K562 (cell line): ENCODE results near the gene KCNH2. TPM values are rescaled to one million over a fixed set of nuclear protein-coding genes. Genes with fewer than 3 reads are reported as not detected.

Experiments
- AFF1 ChIP-seq, 2 experiments: fragments of 450-650 bp; IDR thresholded peaks; 2 replicates each; pipeline ENCODE4 v1.6.1; 2018; ENCODE audit warnings: mild to moderate bottlenecking in 2 of 2, low read depth in 1 of 2; ENCODE audit not compliant: partially characterized antibody in 2 of 2
- ARID2 ChIP-seq: fragments of 450-650 bp; IDR thresholded peaks from 2 replicates; pipeline ENCODE4 v1.6.1; 2017; ENCODE audit warnings: antibody characterized with exemption, mild to moderate bottlenecking
- ELF2 ChIP-seq: fragments of 250-450 bp; sonication (Bioruptor Pico); IDR thresholded peaks from 2 replicates; pipeline ENCODE4 v1.5.0; 2021; ENCODE audit warnings: mild to moderate bottlenecking
- FOS ChIP-seq: IDR thresholded peaks from 3 replicates; pipeline ENCODE4 v1.6.1; 2011; ENCODE audit not compliant: insufficient read length; ENCODE audit errors: extremely low read depth
- FOXP4 ChIP-seq: sonication (generic); formaldehyde crosslinking; IDR thresholded peaks from 2 replicates; pipeline ENCODE4 v1.8.0; 2022; ENCODE audit warnings: mild to moderate bottlenecking, missing genetic modification reagents, borderline replicate concordance
- GTF2B ChIP-seq: IDR thresholded peaks from 2 replicates; pipeline ENCODE4 v1.6.1; 2011; ENCODE audit not compliant: insufficient read length; ENCODE audit errors: extremely low read depth
- GTF2F1 ChIP-seq: IDR thresholded peaks from 2 replicates; pipeline ENCODE4 v1.6.1; 2011; ENCODE audit warnings: low read depth, low read length, improper control_type of control experiment
- HDAC6 ChIP-seq: IDR thresholded peaks from 2 replicates; pipeline ENCODE4 v1.6.1; 2012; ENCODE audit warnings: low read depth, mild to moderate bottlenecking, control low read depth, inconsistent platforms, low read length, moderate library complexity
- ID3 ChIP-seq, 2 experiments: fragments of 250-450 bp in 1 of 2; fragments of 450-650 bp in 1 of 2; sonication (Bioruptor Pico) in 1 of 2; IDR thresholded peaks; 2 replicates each; pipeline versions ENCODE4 v1.6.1 to v1.8.0; 2016 to 2021; ENCODE audit warnings: mild to moderate bottlenecking in 2 of 2, moderate library complexity in 2 of 2, missing compliant biosample characterization in 1 of 2, missing genetic modification characterization in 1 of 2
- NEUROD1 ChIP-seq: fragments of 150-350 bp; IDR thresholded peaks from 2 replicates; pipeline ENCODE4 v1.6.1; 2014; ENCODE audit warnings: borderline replicate concordance, low read length, low read depth; ENCODE audit not compliant: partially characterized antibody
- POLR2A ChIP-seq: fragments of 450-650 bp; conservative IDR thresholded peaks from 2 replicates; pipeline ENCODE4 v1.6.1; 2016
- POLR2AphosphoS5 ChIP-seq: IDR thresholded peaks from 2 replicates; pipeline ENCODE4 v1.6.1; 2011; ENCODE audit warnings: mild to moderate bottlenecking, low read depth, low read length, moderate library complexity; ENCODE audit not compliant: control insufficient read depth, insufficient read depth
- ZFX ChIP-seq: sonication (generic); formaldehyde crosslinking; IDR thresholded peaks from 2 replicates; pipeline ENCODE4 v1.8.0; 2022; ENCODE audit warnings: mild to moderate bottlenecking, missing genetic modification reagents, moderate library complexity
- ZNF655 ChIP-seq: fragments of 250-450 bp; sonication (Bioruptor Pico); IDR thresholded peaks from 2 replicates; pipeline ENCODE4 v1.5.0; 2021
- ZNF707 ChIP-seq: fragments of 250-450 bp; sonication (Bioruptor Pico); conservative IDR thresholded peaks from 2 replicates; pipeline ENCODE4 v1.8.0; 2022; ENCODE audit warnings: inconsistent platforms, mild to moderate bottlenecking, moderate library complexity
- polyA plus RNA-seq, 8 experiments: library from polyadenylated mRNA; depleted of rRNA in 4 of 8; stranded (reverse) in 5 of 8; unstranded in 3 of 8; fragments of >200 nt; fragmentation: Nextera tagmentation in 2 of 8; fragmentation: Illumina TruSeq in 1 of 8; extraction: Ambion mirVana in 2 of 8; extraction: Trizol in 1 of 8; gene quantifications; 2 replicates each; pipeline versions ENCODE4 v1.2.1 to v1.2.3, GENCODE V29; 2011 to 2014; ENCODE audit warnings: inconsistent platforms in 1 of 8, missing spikeins in 1 of 8
- total RNA-seq, 7 experiments: library from RNA; depleted of rRNA in 6 of 7; stranded (reverse); fragments of >200 nt in 6 of 7; fragmentation: Illumina TruSeq in 2 of 7; extraction: Trizol in 2 of 7; gene quantifications; 2 replicates each; pipeline versions ENCODE4 v1.2.1 to v1.2.3, GENCODE V29; 2011 to 2021; ENCODE audit warnings: low replicate concordance in 1 of 7

Gene KCNH2
- total and polyA plus RNA-seq, 9 of the 15 experiments (the other 6 are each of a cell fraction or from before 2014, with no cell fraction given): 18.1 to 368 (median 218) TPM

- TF ChIP-seq POLR2A: peak; percentile 55; the same call in 1 of the 2 replicates
- peak; percentile 68 for TF ChIP-seq NEUROD1
- 0 out of 2 replicates have a peak, but pooled peaks have one; percentile 14 for TF ChIP-seq GTF2F1
- no peak for TF ChIP-seq ARID2
- TF ChIP-seq ZFX (CRISPR knock-in tag): peak; percentile 70
- no peak for TF ChIP-seq FOS
- no peak; the same call in 1 of the 2 replicates for TF ChIP-seq FOXP4 (CRISPR knock-in tag)
- peak; percentile 91 for TF ChIP-seq ELF2 (CRISPR knock-in tag)
- TF ChIP-seq AFF1 (IDR thresholded peaks at IDR 0.05; ENCODE audit: low read depth in 1 of 2, partially characterized antibody in 2 of 2): peak in 1 of 2 experiments; percentile 69
- no peak for TF ChIP-seq ZNF655 (CRISPR knock-in tag)
- no peak for TF ChIP-seq ZNF707 (CRISPR knock-in tag)
- TF ChIP-seq POLR2AphosphoS5: peak; percentile 94
- TF ChIP-seq GTF2B: no peak
- no peak for TF ChIP-seq ID3 (CRISPR knock-in tag; IDR thresholded peaks at IDR 0.05)
- peak; percentile 51; the same call in 1 of the 2 replicates for TF ChIP-seq ID3 (tag; IDR thresholded peaks at IDR 0.05)
- TF ChIP-seq HDAC6: no peak
These were observed 16.2 kb upstream of the KCNH2 start (continued) for GRCh38 chr7:150994141-150994837.
